Breast epithelium (tissue), 3 donors: ENCODE results near the gene MSLN.

Source experiments
- POLR2A ChIP-seq: fragments of 450-650 bp; IDR thresholded peaks from one replicate; pipeline ENCODE4 v1.6.1; 2016; ENCODE audit warnings: antibody characterized with exemption, mild to moderate bottlenecking, moderate library complexity
- POLR2AphosphoS5 ChIP-seq, 3 donors: sonication (generic); formaldehyde crosslinking; IDR thresholded peaks; one replicate each; pipeline ENCODE4 v1.6.1; 2017; ENCODE audit warnings: antibody characterized with exemption in 3 of 3
- TF ChIP-seq, protein P1 (sequence below), 3 donors: fragments of 450-650 bp; IDR thresholded peaks; one replicate each; pipeline ENCODE4 v1.5.1; 2016 to 2017; ENCODE audit warnings: antibody characterized with exemption in 3 of 3, mild to moderate bottlenecking in 3 of 3, moderate library complexity in 3 of 3

DNA sequence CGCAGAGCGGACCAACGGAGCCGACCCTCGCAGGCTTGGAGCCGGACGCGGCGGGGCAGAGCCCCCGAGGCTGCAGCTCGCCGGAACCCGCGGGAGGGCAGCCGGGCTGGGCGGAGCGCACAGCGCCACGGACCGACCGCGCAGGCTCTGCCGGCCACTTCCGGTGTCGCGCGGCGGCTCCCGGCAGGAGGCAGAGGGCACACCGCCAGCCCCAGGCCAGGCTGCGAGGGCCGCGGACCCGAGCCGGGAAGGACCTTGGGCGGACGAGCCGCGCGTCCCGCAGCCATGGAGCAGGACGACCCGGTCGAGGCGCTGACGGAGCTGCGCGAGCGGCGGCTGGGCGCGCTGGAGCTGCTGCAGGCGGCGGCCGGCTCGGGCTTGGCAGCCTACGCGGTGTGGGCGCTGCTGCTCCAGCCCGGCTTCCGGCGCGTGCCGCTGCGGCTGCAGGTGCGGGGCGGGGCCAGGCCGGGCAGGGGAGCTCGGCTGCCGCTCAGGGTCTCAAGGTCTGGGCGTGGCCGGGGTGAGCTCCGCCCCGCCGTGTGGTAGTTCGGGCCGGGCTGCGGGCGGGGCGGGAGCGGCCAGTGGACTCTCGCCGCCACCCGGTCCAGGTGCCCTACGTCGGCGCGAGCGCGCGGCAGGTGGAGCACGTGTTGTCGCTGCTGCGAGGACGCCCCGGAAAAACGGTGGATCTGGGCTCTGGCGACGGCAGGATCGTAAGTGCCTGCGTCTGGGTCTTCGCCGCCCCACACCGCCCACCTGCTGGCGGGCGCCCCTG is 39.4 kb upstream of the MSLN start, which contains the start of gene ANTKMT:
- TF ChIP-seq, protein P1, sequence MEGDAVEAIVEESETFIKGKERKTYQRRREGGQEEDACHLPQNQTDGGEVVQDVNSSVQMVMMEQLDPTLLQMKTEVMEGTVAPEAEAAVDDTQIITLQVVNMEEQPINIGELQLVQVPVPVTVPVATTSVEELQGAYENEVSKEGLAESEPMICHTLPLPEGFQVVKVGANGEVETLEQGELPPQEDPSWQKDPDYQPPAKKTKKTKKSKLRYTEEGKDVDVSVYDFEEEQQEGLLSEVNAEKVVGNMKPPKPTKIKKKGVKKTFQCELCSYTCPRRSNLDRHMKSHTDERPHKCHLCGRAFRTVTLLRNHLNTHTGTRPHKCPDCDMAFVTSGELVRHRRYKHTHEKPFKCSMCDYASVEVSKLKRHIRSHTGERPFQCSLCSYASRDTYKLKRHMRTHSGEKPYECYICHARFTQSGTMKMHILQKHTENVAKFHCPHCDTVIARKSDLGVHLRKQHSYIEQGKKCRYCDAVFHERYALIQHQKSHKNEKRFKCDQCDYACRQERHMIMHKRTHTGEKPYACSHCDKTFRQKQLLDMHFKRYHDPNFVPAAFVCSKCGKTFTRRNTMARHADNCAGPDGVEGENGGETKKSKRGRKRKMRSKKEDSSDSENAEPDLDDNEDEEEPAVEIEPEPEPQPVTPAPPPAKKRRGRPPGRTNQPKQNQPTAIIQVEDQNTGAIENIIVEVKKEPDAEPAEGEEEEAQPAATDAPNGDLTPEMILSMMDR (IDR thresholded peaks at IDR 0.05) = no peak
- TF ChIP-seq POLR2A (no peak), POLR2AphosphoS5 (IDR thresholded peaks at IDR 0.05) (no peak)
